Neural progenitor cell (in vitro differentiated cells): Measurements from ENCODE around the gene B3GNT2.

Source experiments
- EZH2 ChIP-seq: fragments of 200-600 bp; sonication (generic); IDR thresholded peaks from 2 replicates; pipeline ENCODE4 v1.6.1; 2017; ENCODE audit warnings: antibody characterized with exemption, mild to moderate bottlenecking, moderate library complexity
- EZH2phosphoT487 ChIP-seq: fragments of 200-600 bp; sonication (generic); IDR thresholded peaks from 2 replicates; pipeline ENCODE4 v1.6.1; 2017; ENCODE audit warnings: antibody characterized with exemption

DNA sequence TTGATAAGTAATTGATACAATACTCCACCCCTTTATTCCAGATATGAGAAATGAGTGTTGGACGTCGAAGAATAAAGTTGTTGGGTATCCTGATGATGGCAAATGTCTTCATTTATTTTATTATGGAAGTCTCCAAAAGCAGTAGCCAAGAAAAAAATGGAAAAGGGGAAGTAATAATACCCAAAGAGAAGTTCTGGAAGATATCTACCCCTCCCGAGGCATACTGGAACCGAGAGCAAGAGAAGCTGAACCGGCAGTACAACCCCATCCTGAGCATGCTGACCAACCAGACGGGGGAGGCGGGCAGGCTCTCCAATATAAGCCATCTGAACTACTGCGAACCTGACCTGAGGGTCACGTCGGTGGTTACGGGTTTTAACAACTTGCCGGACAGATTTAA is 26.3 kb downstream of the B3GNT2 start:
- no peak for TF ChIP-seq EZH2phosphoT487
- no peak for TF ChIP-seq EZH2
